SK-MEL-5 (cell line): ENCODE results near the gene GPC3. TPM values are rescaled to one million over a fixed set of nuclear protein-coding genes. Genes with fewer than 3 reads are reported as not detected.
"Not testable (repeated sequence)": the region's sequence is repeated elsewhere in the genome, so short reads cannot be mapped to it uniquely, and the experiment has no call there.

Experiments
- DNase-seq: peaks from one replicate; pipeline ENCODE4 v3.0.0-alpha.2; 2016; ENCODE audit warnings: low read depth, low spot score
- in situ Hi-C: cut with HindIII; loops from 2 replicates; pipeline ENCODE4 v1.10.0; 2016; ENCODE audit warnings: low sequenced_read_pairs, high pct_unique_total_duplicates, low pct_unique_long_range_greater_than_20kb
- polyA plus RNA-seq, 2 experiments: library from polyadenylated mRNA; depleted of rRNA; stranded (reverse); fragments of >200 nt; gene quantifications; 2 replicates each; pipeline ENCODE4 v1.2.3, GENCODE V29; 2015
- total RNA-seq: library from RNA; depleted of rRNA; stranded (reverse); fragments of >200 nt; shearing (Covaris generic); gene quantifications from 2 replicates; pipeline ENCODE4 v1.2.3, GENCODE V29; 2014; rRNA removed

Gene GPC3
- total RNA-seq: 0.16 TPM in 1 of 2 replicates, not detected in the other
- 0.98 and 1.2 TPM in 2 replicates for polyA plus RNA-seq (2015; cell fraction: cytosol; rRNA removed)
- not detected in 2 replicates for polyA plus RNA-seq (2015; cell fraction: nucleus; rRNA removed)

DNA sequence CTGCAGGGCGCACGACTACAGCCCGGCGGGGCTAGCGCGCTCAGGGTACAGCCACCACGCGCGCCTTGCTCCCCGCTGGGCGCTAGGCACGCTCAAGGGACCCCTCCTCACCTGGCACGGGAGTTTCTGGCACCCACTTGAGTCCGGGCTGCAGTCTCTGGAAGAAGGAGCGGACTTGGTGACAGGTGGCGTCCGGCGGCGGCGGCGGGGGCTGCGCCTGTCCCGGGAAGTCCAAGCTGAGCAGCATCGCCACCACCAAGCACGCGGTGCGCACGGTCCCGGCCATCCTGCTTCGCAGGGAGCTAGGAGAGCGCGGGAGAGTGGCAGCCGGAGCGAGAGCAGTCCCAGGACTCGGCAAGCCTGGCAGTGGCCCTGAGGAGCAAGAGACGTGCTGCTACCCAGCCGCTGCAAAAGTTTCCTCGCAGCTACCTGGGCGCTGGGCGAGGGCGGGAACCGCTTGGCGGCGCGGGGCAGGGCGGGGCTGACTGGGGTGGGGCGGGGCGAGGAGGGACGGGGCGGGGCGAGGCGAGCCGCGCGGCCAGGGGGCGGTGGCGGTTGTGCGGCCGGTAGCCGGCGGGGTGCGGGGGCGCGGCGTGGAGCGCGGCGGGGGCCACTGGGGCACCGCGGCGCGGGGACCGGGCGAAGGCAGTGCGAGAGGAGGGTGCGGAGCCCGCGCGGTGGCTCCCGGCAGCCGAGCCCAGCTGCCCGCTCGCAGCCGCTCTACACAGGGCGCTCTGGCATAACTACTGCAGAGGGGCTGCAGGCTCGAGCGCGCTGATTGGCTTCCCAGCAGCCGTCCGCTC lies at the start of gene GPC3:
Gene GPC3, minus strand, starts transcription at position 431 of the 803 bp plus-strand sequence.
- in situ Hi-C loops: no loop called here
- peak; percentile 65 for DNase-seq

DNA sequence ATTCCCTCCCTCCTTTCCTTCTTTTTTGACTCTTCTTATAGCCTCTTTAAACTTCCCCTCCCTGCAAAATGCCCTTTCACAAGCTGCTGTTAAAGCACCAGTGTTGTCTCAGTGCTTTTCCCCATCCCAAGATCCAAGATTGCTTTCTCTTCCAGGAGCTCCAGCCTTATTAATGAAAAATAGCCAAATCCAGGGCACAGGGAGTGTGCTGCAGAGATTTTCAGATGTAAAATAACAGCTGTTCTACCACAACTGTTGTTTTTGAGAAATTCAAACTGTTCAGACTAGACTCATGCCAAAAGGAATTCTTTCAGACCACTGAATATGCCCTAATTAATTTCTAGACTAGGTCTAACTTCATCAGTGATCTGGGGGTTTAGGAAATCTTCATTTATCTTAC lies 47.0 kb upstream of the GPC3 start:
- in situ Hi-C loops: no loop called here
- no peak for DNase-seq

DNA sequence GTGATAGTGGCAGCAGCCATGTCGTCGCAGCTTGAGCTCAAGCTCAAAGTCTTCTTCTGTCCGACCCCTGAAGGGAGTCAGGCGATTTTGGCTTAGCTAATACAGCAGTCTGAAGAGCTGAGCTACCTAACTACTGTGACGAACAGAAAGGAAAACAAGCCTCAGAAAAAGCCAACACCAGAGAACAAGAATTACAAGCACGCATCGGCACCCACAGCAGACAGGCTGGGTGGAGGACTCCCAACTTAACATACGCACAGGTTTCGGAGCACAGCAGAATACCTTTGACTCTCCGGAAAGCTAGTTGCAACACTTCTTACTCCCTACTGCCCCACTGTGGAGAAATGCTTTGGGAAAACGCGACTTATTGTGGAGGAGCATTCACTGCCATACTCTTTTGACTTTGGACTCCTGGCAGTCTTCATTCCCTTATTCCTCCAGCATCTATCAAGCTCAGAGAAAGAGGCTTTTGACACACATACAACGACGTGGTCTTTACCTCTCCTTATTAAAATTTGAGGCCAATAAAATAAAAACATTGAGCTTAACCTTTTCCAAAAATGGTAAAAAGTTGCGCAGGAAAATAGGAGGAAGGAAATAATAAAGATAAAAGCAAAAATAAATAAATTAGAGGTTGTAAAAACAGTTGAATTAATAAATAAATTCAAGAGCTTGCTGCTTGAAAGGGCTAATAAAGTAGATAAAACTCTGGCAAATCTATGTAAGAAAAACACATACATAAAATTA lies 41.3 kb upstream of the GPC3 start:
- in situ Hi-C loops: no loop called here
- peak; percentile 65 for DNase-seq

DNA sequence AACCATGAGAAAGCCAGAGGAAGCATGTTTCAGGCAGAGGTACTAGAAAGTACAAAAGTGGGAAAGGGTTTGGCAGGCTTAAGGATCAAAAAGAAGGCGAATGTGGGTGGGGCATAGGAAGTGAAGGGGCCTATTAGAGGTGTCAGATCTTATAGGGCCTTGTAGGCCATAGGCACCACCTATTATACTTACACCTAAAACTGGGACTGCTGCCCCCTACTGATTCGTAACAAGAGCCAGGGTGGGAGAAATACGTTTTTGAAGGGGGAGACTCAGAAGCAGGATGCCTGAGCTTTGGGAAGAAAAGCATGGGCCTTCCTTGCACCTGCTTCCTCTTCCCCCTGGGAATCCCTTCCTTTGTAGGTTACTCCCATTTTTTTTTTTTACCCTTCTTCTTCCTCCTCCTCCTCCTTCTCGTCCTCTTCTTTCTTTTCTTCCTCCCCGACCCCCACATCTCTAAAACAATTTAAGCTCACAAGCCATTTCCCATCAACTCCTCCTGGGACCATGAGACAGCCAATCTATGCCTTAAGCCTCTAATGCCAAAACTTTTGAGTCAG lies 40.7 kb upstream of the GPC3 start:
- DNase-seq: peak; percentile 6
- in situ Hi-C loops: no loop called here

DNA sequence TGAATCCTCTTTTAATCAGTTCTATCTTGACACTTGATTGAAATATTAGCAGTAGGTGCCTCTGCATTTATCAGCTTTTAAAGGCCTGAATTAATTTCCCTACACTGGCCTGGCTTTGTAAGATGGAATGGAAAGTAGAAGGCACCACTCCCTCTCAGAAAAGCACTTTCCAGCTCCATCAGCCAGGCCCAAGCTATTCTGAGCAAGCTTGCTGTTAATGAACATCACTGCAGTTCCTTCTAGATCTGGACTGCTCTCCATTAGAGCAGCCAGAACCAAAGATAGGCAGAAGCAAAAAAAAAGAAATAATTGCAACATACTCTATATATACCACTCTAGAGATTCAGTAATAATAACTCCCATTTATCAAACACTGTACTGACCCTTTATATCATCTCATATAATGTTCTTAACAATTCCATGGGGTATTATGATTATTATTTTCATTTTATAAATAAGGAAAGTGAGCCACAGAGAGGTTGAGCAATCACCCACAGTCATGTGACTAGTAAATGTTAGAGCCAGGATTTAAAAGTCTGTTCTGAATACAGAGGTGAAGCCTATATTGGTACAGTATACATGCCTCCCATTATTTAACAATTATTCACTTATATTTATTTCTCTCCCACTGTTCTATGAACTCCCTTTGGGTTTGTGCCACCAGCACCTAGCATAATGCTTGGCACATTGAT lies 39.4 kb upstream of the GPC3 start:
- DNase-seq: no peak
- in situ Hi-C loops: no loop called here

DNA sequence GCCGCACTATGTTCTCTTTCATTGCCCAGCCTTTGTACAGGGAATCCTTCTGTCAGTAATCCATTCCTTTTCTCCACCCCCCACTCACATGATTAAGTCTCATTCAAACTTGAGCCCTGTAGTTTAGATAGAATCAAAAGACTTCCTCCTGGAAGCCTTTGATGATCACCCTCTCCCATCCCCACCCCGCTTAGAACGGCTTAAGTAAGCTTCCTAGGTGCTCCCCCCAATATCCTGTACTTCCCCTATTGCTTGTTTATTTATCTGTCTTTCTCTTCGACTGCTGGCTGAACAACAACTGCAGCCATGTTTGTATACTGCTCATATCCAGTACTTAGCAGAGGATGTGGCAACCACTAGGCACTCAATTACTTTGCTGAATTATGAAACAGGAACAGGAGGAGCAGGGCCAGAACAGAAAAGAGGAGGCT lies 38.5 kb upstream of the GPC3 start:
- no peak for DNase-seq
- in situ Hi-C loops: no loop called here

DNA sequence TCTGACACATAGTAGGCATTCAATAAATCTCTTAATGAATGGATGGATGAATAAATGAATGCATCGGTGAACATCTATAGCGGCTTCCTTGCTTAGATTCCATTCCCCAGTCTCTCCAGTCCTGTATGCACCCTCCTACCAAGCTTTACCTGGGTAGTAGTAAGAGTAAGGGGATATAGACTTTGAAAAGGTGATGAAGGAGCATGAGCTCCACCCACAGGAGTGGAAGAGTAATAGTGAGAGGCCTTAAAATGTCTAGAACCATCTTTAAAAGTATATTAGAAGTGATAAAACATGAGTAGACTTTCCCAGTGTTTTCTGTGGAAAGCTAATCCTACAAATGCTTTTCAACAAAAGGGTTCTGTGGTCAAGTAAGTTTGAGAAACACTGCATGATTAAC lies 35.5 kb upstream of the GPC3 start:
- in situ Hi-C loops: no loop called here
- no peak for DNase-seq

DNA sequence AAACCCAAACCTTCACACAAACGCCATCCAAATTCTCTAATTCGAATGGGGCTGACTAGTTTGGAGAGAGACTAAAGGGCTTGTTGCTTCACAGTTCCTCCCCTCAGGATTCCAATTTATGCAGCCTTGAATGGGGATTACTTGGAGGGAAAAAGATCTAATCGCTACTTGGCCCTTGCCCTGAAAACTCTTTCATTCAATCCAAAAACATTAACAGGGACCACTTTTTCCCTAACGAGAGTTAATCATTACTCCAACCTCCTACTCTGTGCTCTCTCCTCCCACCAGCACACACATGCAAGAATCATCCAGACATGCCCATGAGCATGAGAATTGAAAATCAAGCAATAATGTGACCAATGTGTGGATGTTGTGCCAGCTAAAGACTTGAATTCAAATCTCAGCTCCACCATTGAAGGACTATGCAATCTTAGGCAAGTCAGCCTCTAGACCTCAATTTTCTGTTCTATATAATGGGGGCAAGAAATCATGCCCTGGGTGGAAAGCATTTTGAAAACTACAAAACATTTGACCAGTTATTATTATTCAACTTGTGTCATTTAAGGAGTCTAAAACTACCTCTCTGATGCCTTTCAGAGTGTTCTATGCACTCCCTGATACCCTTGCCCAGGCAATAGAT lies 34.3 kb upstream of the GPC3 start:
- no peak for DNase-seq
- in situ Hi-C loops: no loop called here

DNA sequence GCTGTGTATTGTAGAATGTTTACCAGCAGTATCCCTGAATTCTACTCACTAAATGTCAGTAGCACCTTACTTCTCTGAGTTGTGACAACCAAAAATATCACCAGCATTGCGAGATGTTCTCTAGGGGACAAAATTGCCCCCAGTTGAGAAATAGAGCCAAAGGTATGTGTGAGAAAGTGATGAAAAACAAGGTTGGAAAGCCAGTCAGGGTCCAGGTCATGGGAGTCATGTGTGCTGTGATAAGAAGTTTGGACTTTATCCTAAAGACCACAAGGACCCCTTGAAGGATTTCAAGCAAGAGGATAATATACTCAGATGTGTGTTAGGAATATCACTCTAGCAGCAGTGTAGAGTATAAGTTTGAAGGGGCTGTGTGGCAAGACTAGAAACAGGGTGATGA lies 30.9 kb upstream of the GPC3 start:
- in situ Hi-C loops, DNase-seq: not testable (repeated sequence)

DNA sequence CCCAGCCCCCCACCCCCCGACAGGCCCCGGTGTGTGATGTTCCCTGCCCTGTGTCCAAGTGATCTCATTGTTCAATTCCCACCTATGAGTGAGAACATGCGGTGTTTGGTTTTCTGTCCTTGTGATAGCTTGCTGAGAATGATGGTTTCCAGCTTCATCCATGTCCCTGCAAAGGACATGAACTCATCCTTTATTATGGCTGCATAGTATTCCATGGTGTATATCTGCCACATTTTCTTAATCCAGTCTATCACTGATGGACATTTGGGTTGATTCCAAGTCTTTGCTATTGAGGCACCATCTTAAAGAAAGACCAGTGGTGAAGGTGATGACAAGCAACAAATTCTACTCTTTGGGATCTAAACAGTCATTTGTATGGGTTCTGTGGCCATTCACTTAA lies 30.1 kb upstream of the GPC3 start:
- DNase-seq, in situ Hi-C loops: not testable (repeated sequence)

DNA sequence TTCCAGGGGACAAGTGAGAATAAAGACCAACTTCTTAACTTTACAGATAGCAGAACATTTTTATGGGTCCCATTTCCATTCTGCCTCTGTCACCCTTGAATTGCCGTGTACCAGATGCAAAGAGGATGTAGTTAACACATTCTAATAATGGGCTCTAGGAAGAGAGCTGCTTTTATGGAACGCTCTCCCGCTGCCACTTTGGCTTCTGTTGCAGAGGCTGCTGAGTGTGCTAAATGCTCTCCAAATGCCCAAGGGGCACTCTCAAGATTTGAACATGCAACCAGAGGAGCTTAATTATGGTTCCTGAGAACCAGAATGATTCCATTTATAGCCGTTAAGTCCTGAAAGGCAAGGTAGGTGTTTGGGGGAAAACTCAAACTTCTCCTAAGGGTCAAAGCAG lies 28.1 kb upstream of the GPC3 start:
- in situ Hi-C loops: no loop called here

DNA sequence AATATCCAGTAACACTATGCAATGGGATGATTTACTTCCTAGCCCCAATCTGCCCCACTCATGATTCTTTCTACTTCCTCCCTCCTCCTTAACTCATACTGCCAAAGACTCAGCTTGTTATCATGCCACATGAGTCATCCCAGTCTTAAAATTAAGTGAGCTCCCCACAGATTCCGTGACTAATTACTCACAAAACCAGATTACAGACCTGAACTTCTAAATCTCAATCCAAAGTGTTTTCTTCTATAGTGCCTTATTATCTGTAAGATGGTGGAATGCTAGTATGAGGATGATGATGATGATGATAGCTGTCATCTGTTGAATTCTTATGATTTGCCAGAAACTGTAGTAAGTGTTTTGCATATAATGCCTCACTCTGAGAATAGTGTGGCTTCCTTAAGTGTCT lies 27.7 kb upstream of the GPC3 start:
- in situ Hi-C loops: no loop called here
- no peak for DNase-seq

More for the DNA sequence above, 28.1 kb upstream of the GPC3 start:
- no peak for DNase-seq

DNA sequence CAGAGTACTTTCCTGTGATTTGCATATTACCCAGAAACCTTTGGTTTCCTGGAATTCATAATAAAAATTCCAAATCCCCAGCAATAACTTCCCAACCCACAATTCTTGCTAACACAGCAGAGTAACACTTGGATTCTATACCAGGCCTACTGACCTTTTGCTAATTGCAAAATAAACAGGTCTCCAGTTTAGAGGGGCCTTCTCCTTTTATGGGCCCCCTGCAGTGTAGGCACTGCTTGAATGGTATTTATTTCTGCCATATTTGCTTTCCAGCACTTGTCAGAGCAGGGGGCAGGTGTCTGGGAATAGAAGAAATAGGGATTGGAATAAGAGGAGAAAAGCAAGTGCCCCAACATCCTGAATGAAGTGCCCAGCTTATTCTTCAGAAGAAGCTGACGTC lies 25.3 kb upstream of the GPC3 start:
- in situ Hi-C loops: no loop called here
- DNase-seq: no peak

DNA sequence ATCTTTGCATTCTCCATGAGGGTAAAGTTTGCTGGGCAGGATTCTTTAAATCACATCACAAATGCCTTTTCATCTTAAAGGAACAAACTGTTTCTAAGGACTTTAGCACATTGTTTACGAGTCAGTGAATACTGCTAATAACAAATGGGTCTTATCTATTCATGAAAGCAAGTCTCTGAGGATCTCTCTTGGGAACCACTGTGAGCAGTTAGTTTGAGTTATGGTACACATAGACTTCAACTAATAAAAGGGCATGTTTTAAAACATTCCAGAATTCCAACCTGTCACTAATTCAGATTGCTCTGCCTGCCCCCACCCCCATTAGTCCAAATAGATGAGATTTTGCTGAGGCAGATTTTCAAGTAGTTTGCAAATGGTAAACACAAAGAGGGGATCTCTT lies 22.3 kb upstream of the GPC3 start:
- no peak for DNase-seq
- in situ Hi-C loops: no loop called here

DNA sequence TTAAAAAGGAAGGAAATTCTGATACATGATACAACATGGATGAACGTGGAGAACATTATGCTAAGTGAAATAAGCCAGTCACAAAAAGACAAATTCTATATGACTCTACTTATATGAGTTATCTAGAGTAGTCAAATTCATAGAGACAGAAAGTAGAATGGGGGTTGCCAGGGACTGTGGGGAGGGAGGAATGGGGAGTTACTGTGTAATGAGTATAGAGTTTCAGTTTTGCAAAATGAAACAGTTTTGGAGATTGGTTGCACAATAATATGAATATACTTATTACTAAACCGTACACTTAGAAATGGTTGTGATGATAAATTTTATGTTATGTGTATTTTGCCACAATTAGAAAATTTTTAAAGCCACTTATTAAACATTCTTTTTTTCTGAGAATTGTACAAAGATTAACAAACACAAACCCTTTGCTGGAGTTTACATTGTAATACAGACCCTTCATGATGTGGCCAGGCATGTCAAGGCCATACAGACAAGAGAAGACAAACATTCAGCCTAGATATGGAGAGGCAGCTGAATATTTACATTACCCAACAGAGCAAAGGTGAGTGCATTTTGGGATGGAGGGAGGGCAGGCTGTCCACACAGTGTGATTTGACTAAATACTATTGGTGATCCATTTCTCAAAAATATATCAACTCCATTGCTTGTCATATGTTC lies 21.2 kb upstream of the GPC3 start:
- DNase-seq: no peak
- in situ Hi-C loops: no loop called here

DNA sequence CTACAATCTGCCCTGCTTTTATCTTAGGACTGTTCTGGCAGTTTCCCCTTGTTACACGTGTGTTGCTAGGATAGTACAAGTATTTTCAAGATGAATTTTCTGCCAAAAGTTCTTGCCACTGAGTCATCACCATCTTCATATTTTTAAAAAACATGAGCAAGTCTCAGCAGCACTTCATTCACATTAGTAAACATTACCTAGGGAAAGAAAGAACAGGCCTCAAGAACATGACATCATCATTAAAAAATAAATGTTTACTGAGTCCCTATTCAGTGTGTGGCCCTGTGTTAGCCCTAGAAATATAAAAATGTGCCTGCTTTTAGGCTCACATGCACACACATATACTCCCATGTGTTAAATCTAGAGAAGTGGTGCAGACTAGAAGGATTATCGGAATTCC lies 18.7 kb upstream of the GPC3 start:
- in situ Hi-C loops: no loop called here
- no peak for DNase-seq
